Mesenchymal stem cell (in vitro differentiated cells and primary cell): ENCODE measurements around the gene BMPR1A.
"Not testable (repeated sequence)": the region's sequence is repeated elsewhere in the genome, so short reads cannot be mapped to it uniquely, and the experiment has no call there.

Source experiments
- DNase-seq: peaks from one replicate; pipeline ENCODE4 v3.0.0-alpha.2; 2013
- H2AFZ ChIP-seq: one replicate; pipeline ENCODE4 v1.6.1; 2013; ENCODE audit warnings: low read depth, mild to moderate bottlenecking, control low read depth, inconsistent platforms, low read length, moderate library complexity
- H2AK5ac ChIP-seq: 2 replicates; pipeline ENCODE4 v1.6.1; 2013; ENCODE audit warnings: low read length, moderate library complexity, mild to moderate bottlenecking, inconsistent platforms; ENCODE audit not compliant: severe bottlenecking
- H2BK120ac ChIP-seq: one replicate; pipeline ENCODE4 v1.6.1; 2013; ENCODE audit warnings: low read depth, mild to moderate bottlenecking, inconsistent platforms, low read length, moderate library complexity
- H2BK12ac ChIP-seq, 2 experiments: one replicate each; pipeline ENCODE4 v1.6.1; 2013; ENCODE audit warnings: inconsistent platforms in 2 of 2, low read length in 2 of 2, mild to moderate bottlenecking in 2 of 2, moderate library complexity in 2 of 2, control low read depth in 1 of 2
- H2BK15ac ChIP-seq: one replicate; pipeline ENCODE4 v1.6.1; 2013; ENCODE audit warnings: mild to moderate bottlenecking, low read depth, inconsistent platforms; ENCODE audit not compliant: poor library complexity, severe bottlenecking
- H2BK5ac ChIP-seq: 2 replicates; pipeline ENCODE4 v1.6.1; 2013; ENCODE audit warnings: low read depth, mild to moderate bottlenecking, low read length, control low read depth, inconsistent platforms; ENCODE audit not compliant: poor library complexity, severe bottlenecking
- H3K14ac ChIP-seq, 2 experiments: one replicate each; pipeline ENCODE4 v1.6.1; 2013; ENCODE audit warnings: inconsistent platforms in 2 of 2, low read length in 2 of 2, control low read depth in 1 of 2, mild to moderate bottlenecking in 1 of 2, moderate library complexity in 1 of 2
- H3K18ac ChIP-seq, 2 experiments: one replicate each; pipeline ENCODE4 v1.6.1; 2013; ENCODE audit warnings: inconsistent platforms in 2 of 2, low read length in 2 of 2, control low read depth in 1 of 2, low read depth in 1 of 2, mild to moderate bottlenecking in 1 of 2
- H3K23ac ChIP-seq, 2 experiments: one replicate each; pipeline ENCODE4 v1.6.1; 2013; ENCODE audit warnings: inconsistent platforms in 2 of 2, low read length in 2 of 2, mild to moderate bottlenecking in 2 of 2, moderate library complexity in 2 of 2, control low read depth in 1 of 2
- H3K27ac ChIP-seq: 2 replicates; pipeline ENCODE4 v1.5.1; 2013; ENCODE audit warnings: mild to moderate bottlenecking, moderate library complexity, low read length, control low read depth, inconsistent platforms; ENCODE audit not compliant: poor library complexity, severe bottlenecking
- H3K27me3 ChIP-seq, 2 experiments: 2 replicates each; pipeline versions ENCODE4 v1.6.1 to v1.7.0; 2013; ENCODE audit warnings: low read length in 2 of 2, mild to moderate bottlenecking in 2 of 2, moderate library complexity in 2 of 2, control low read depth in 1 of 2, inconsistent platforms in 1 of 2; ENCODE audit not compliant: control insufficient read depth in 1 of 2, insufficient read depth in 1 of 2
- H3K36me3 ChIP-seq, 2 experiments: 2 replicates each; pipeline versions ENCODE4 v1.6.1 to v1.7.0; 2013; ENCODE audit warnings: low read length in 2 of 2, control low read depth in 1 of 2, inconsistent platforms in 1 of 2, low read depth in 1 of 2, mild to moderate bottlenecking in 1 of 2; ENCODE audit not compliant: insufficient read depth in 2 of 2, control insufficient read depth in 1 of 2
- H3K4ac ChIP-seq, 2 experiments: one replicate each; pipeline ENCODE4 v1.6.1; 2013; ENCODE audit warnings: inconsistent platforms in 2 of 2, low read length in 2 of 2, mild to moderate bottlenecking in 2 of 2, moderate library complexity in 2 of 2, control low read depth in 1 of 2, low read depth in 1 of 2
- H3K4me1 ChIP-seq: 2 replicates; pipeline ENCODE4 v1.6.1; 2013; ENCODE audit warnings: low read depth, low read length, control low read depth; ENCODE audit not compliant: control insufficient read depth, insufficient read depth
- H3K4me2 ChIP-seq: 2 replicates; pipeline ENCODE4 v1.6.1; 2013; ENCODE audit warnings: low read length, mild to moderate bottlenecking, inconsistent platforms; ENCODE audit not compliant: poor library complexity, severe bottlenecking
- H3K4me3 ChIP-seq, 2 experiments: 2 replicates each; pipeline versions ENCODE4 v1.5.1 to v1.7.0; 2013; ENCODE audit warnings: low read length in 2 of 2, mild to moderate bottlenecking in 2 of 2, control low read depth in 1 of 2, low read depth in 1 of 2; ENCODE audit not compliant: insufficient read depth in 1 of 2
- H3K79me1 ChIP-seq: replicated peaks from 2 replicates; pipeline ENCODE4 v1.6.1; 2013; ENCODE audit warnings: mild to moderate bottlenecking, control low read depth, low read length, inconsistent platforms; ENCODE audit not compliant: poor library complexity, severe bottlenecking
- H3K9ac ChIP-seq: 2 replicates; pipeline ENCODE4 v1.7.0; 2013; ENCODE audit warnings: mild to moderate bottlenecking, low read length, moderate library complexity
- H3K9me3 ChIP-seq: 2 replicates; pipeline ENCODE4 v1.7.0; 2013; ENCODE audit warnings: mild to moderate bottlenecking, low read length; ENCODE audit not compliant: control insufficient read depth
- H4K8ac ChIP-seq: one replicate; pipeline ENCODE4 v1.6.1; 2013; ENCODE audit warnings: inconsistent platforms, mild to moderate bottlenecking, low read length, moderate library complexity
- H4K91ac ChIP-seq: one replicate; pipeline ENCODE4 v1.6.1; 2013; ENCODE audit warnings: mild to moderate bottlenecking, low read length, inconsistent platforms
- WGBS: methylation state at CpG from one replicate; pipeline ENCODE4 v1.1.7; 2013; ENCODE audit warnings: mixed read lengths; 5-methylcytosine and 5-hydroxymethylcytosine counted together

The BMPR1A gene

GRCh38 chr10:86972613-86973380 is 216.4 kb downstream of the BMPR1A start:
- H3K14ac ChIP-seq, result peak overlapping the region in 1 of 2 experiments; percentile 26
- no peak for DNase-seq
- no peaks in the 10 kb centered on the region for H3K9me3 ChIP-seq
- no peak overlapping the region for H3K27ac ChIP-seq
- H2AFZ ChIP-seq, result no peak overlapping the region
- H3K18ac ChIP-seq, result no peak overlapping the region
- peaks cover 0 to 3% of the 10 kb centered on the region in 2 experiments for H3K36me3 ChIP-seq
- no peaks in the 10 kb centered on the region for H3K27me3 ChIP-seq
- H2BK120ac ChIP-seq, result no peak overlapping the region
- no peak overlapping the region for H3K4me3 ChIP-seq
- peak overlapping the region in 1 of 2 experiments; percentile 49 for H2BK12ac ChIP-seq
- peak overlapping the region; percentile 24 for H2AK5ac ChIP-seq
- H2BK5ac ChIP-seq, result no peak overlapping the region
- H3K4me1 ChIP-seq, result peaks cover 26% of the 10 kb centered on the region
- no peak overlapping the region for H3K23ac ChIP-seq
- H3K4ac ChIP-seq, result no peak overlapping the region
- H4K8ac ChIP-seq, result no peak overlapping the region
- H3K9ac ChIP-seq, result no peak overlapping the region
- no peak overlapping the region for H4K91ac ChIP-seq
- WGBS, result 95% methylated on average over 11 of the region's 11 CpGs
- H3K79me1 ChIP-seq, result no peaks in the 10 kb centered on the region
- no peak overlapping the region for H3K4me2 ChIP-seq
- no peak overlapping the region for H2BK15ac ChIP-seq

GRCh38 chr10:86974484-86974883 is 218.1 kb downstream of the BMPR1A start:
- no peak overlapping the region for H4K91ac ChIP-seq
- no peaks in the 10 kb centered on the region for H3K79me1 ChIP-seq
- H3K4me1 ChIP-seq, result peaks cover 20% of the 10 kb centered on the region
- no peak overlapping the region for H3K4me2 ChIP-seq
- no peak overlapping the region for H3K14ac ChIP-seq
- no peak overlapping the region for H3K23ac ChIP-seq
- no peaks in the 10 kb centered on the region for H3K36me3 ChIP-seq
- no peak overlapping the region for H3K18ac ChIP-seq
- H2BK120ac ChIP-seq, result no peak overlapping the region
- no peak overlapping the region for H3K9ac ChIP-seq
- no peaks in the 10 kb centered on the region for H3K9me3 ChIP-seq
- 87% methylated on average over 6 of the region's 7 CpGs for WGBS
- no peak overlapping the region for H2BK12ac ChIP-seq
- no peaks in the 10 kb centered on the region for H3K27me3 ChIP-seq
- H4K8ac ChIP-seq, result no peak overlapping the region
- H2AK5ac ChIP-seq, result no peak overlapping the region
- no peak overlapping the region for H3K27ac ChIP-seq
- H2BK5ac ChIP-seq, result no peak overlapping the region
- no peak overlapping the region for H2BK15ac ChIP-seq
- no peak overlapping the region for H3K4me3 ChIP-seq
- no peak overlapping the region for H3K4ac ChIP-seq
- no peak overlapping the region for H2AFZ ChIP-seq
- DNase-seq, result no peak

DNA sequence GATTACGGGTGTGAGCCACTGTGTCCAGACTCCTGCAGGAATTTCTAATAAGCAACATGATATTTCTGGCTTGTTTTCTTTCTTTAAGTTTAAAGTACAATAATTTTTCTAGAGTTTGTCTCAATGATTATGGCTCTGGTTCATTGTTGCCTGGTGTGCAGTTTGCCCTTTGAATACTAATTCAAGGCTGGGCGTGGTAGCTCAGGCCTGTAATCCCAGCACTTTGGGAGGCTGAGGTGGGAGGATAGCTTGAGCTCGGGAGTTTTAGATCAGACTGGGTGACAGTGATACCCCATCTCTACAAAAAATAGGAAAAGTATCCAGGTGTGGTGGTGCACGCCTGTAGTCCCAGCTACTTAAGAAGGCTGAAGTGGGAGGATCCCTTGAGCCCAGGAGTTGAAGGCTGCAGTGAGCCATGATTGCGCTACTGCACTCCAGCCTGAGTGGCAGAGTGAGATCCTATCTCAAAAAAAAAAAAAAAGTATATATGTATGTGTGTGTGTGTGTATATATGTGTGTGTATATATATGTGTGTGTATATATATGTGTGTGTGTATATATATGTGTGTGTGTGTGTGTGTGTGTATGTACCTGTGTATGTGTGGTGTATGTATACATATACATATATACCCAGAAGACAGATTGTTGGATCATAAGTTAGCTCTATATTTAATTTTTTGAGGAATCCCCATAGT is 220.1 kb downstream of the BMPR1A start:
- Histone ChIP-seq H3K79me1 (no peaks in the 10 kb centered on the region), H3K4me1 (peaks cover 9% of the 10 kb centered on the region), H2BK15ac (no peak overlapping the region), H4K91ac (no peak overlapping the region), H2AK5ac (no peak overlapping the region), H3K36me3 (no peaks in the 10 kb centered on the region), H2BK12ac (no peak overlapping the region), H3K4me2 (no peak overlapping the region), H3K4me3 (no peak overlapping the region), H3K9ac (no peak overlapping the region), H3K14ac (no peak overlapping the region), H2AFZ (no peak overlapping the region), H2BK5ac (no peak overlapping the region), H3K23ac (no peak overlapping the region), H3K18ac (no peak overlapping the region), H4K8ac (no peak overlapping the region), H3K9me3 (no peaks in the 10 kb centered on the region), H3K4ac (no peak overlapping the region), H3K27me3 (no peaks in the 10 kb centered on the region), H3K27ac (no peak overlapping the region), H2BK120ac (no peak overlapping the region)
- DNase-seq, result no peak
- WGBS, result 96% methylated on average over 3 of the region's 5 CpGs

DNA sequence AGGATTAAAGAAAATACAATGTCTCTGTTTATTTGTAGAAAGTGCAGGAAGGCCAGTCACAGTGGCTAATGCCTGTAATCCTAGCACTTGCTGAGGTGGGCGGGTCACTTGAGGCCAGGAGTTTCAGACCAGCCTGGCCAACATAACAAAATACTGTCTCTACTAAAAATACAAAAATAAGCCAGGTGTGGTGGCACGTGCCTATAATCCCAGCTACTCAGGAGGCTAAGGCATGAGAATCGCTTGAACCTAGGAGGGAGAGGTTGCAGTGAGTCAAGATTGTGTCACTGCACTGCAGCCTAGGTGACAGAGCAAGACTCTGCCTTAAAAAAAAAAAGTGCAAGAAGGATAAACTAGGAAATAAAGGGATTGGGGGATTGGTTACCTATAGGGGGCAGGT is 222.0 kb downstream of the BMPR1A start:
- WGBS, result 66% methylated on average over 3 of the region's 3 CpGs
- not testable (repeated sequence) for H3K27me3 ChIP-seq, H3K14ac ChIP-seq, H4K8ac ChIP-seq, H2BK15ac ChIP-seq, H4K91ac ChIP-seq, H3K4me2 ChIP-seq, H3K4me3 ChIP-seq, H2BK120ac ChIP-seq, H2BK5ac ChIP-seq, DNase-seq, H3K9me3 ChIP-seq, H2AK5ac ChIP-seq, H2BK12ac ChIP-seq, H3K4me1 ChIP-seq, H3K36me3 ChIP-seq, H2AFZ ChIP-seq, H3K9ac ChIP-seq, H3K23ac ChIP-seq, H3K4ac ChIP-seq, H3K18ac ChIP-seq, H3K79me1 ChIP-seq, H3K27ac ChIP-seq
